Jurkat, Clone E6-1 (cell line): Measurements from ENCODE around the gene NAV3.

Experiments used
- DNase-seq: peaks from one replicate; pipeline ENCODE4 v3.0.0-alpha.2; 2011; ENCODE audit warnings: low read depth, low spot score
- H3K4me3 ChIP-seq: 2 replicates; pipeline ENCODE4 v1.5.1; 2011; ENCODE audit warnings: mild to moderate bottlenecking, low read length, control low read depth, moderate library complexity

The NAV3 gene

GRCh38 chr12:78261901-78262300 is 431.2 kb downstream of the NAV3 start:
- no peak for DNase-seq
- H3K4me3 ChIP-seq = no peak overlapping the region
